ENCODE data around the gene LARP1. TPM values are rescaled to one million over a fixed set of nuclear protein-coding genes. Genes with fewer than 3 reads are reported as not detected.

The LARP1 gene
- total RNA-seq, 1 donor from 2014 or later = 30.6 TPM

GRCh38 chr5:154786414-154786813, 31.2 kb downstream of the LARP1 start:
- DNase-seq (ENCODE audit: low spot score in 2 of 2) (no peak), FAIRE-seq (no peak)

- DNase-seq (ENCODE audit: low spot score in 2 of 2) (no peak), FAIRE-seq (no peak)
These were observed 33.0 kb downstream of the LARP1 start for GRCh38 chr5:154788212-154788611.

- DNase-seq (ENCODE audit: low spot score in 2 of 2) = no peak
- no peak for FAIRE-seq
These were observed 36.4 kb downstream of the LARP1 start for GRCh38 chr5:154791535-154791934.

- no peak for FAIRE-seq
- DNase-seq (ENCODE audit: low spot score in 2 of 2) = no peak
These were observed 38.7 kb downstream of the LARP1 start for GRCh38 chr5:154793599-154794524.

- DNase-seq (ENCODE audit: low spot score in 2 of 2) (no peak), FAIRE-seq (no peak)
These were observed 39.5 kb downstream of the LARP1 start for GRCh38 chr5:154794525-154795234.

- FAIRE-seq (no peak), DNase-seq (ENCODE audit: low spot score in 2 of 2) (no peak)
These were observed 40.0 kb downstream of the LARP1 start for GRCh38 chr5:154795235-154795596.

- no peak for FAIRE-seq
- DNase-seq (ENCODE audit: low spot score in 2 of 2) = no peak
These were observed 42.6 kb downstream of the LARP1 start for GRCh38 chr5:154797762-154798161.

- DNase-seq (ENCODE audit: low spot score in 2 of 2) (no peak), FAIRE-seq (no peak)
These were observed 45.4 kb downstream of the LARP1 start for GRCh38 chr5:154800582-154800981.

- no peak for FAIRE-seq
- DNase-seq (ENCODE audit: low spot score in 2 of 2) = no peak
These were observed 45.9 kb downstream of the LARP1 start for GRCh38 chr5:154801083-154801482.

- no peak for DNase-seq (ENCODE audit: low spot score in 2 of 2)
- no peak for FAIRE-seq
These were observed 46.9 kb downstream of the LARP1 start for GRCh38 chr5:154802050-154802449.

- FAIRE-seq = no peak
- DNase-seq (ENCODE audit: low spot score in 2 of 2) = no peak
These were observed 51.0 kb downstream of the LARP1 start for GRCh38 chr5:154806176-154806575.

- no peak for FAIRE-seq
- no peak for DNase-seq (ENCODE audit: low spot score in 2 of 2)
These were observed 56.1 kb downstream of the LARP1 start for GRCh38 chr5:154811239-154811638.

GRCh38 chr5:154811653-154812465, 56.7 kb downstream of the LARP1 start:
- DNase-seq (ENCODE audit: low spot score in 2 of 2) (peak in 1 of 2 donors; percentile 57), FAIRE-seq (no peak)

- no peak for DNase-seq (ENCODE audit: low spot score in 2 of 2)
These were observed 58.0 kb downstream of the LARP1 start for GRCh38 chr5:154813158-154813557.

GRCh38 chr5:154813736-154814135, 58.6 kb downstream of the LARP1 start:
- DNase-seq (ENCODE audit: low spot score in 2 of 2) (no peak), FAIRE-seq (no peak)

More at GRCh38 chr5:154813158-154813557, 58.0 kb downstream of the LARP1 start:
- no peak for FAIRE-seq

- no peak for DNase-seq (ENCODE audit: low spot score in 2 of 2)
- FAIRE-seq = no peak
These were observed 59.8 kb downstream of the LARP1 start for GRCh38 chr5:154815025-154815424.

- FAIRE-seq = no peak
- no peak for DNase-seq (ENCODE audit: low spot score in 2 of 2)
These were observed 60.6 kb downstream of the LARP1 start for GRCh38 chr5:154815684-154816247.

- DNase-seq (ENCODE audit: low spot score in 2 of 2) = no peak
- no peak for FAIRE-seq
These were observed 61.8 kb downstream of the LARP1 start for GRCh38 chr5:154816891-154817492.

GRCh38 chr5:154817815-154818214, 62.6 kb downstream of the LARP1 start:
- DNase-seq (ENCODE audit: low spot score in 2 of 2) (no peak), FAIRE-seq (no peak)

- DNase-seq (ENCODE audit: low spot score in 2 of 2) (no peak), FAIRE-seq (no peak)
These were observed 63.4 kb downstream of the LARP1 start for GRCh38 chr5:154818471-154819116.

Measured in frontal cortex (tissue), 4 donors.